ENCODE measurements around the gene PFKP. TPM values are rescaled to one million over a fixed set of nuclear protein-coding genes. Genes with fewer than 3 reads are reported as not detected.

The PFKP gene
- total RNA-seq, 1 donor from 2014 or later: 52.3 TPM

- Mint-ChIP-seq H3K4me3 (ENCODE audit: unreplicated experiment) (no peak overlapping the region), H3K36me3 (ENCODE audit: low read depth, unreplicated experiment) (peaks cover 23% of the 10 kb centered on the region), H3K27me3 (ENCODE audit: unreplicated experiment) (peaks cover 11% of the 10 kb centered on the region), H3K4me1 (ENCODE audit: unreplicated experiment) (peaks cover 9% of the 10 kb centered on the region), H3K27ac (ENCODE audit: unreplicated experiment) (no peak overlapping the region), H3K9me3 (ENCODE audit: unreplicated experiment) (no peaks in the 10 kb centered on the region)
- TF ChIP-seq CTCF (IDR thresholded peaks at IDR 0.05; ENCODE audit: unreplicated experiment): no peak
- no peak for DNase-seq (ENCODE audit: low spot score)
Measured at GRCh38 chr10:3126741-3127346, 59.5 kb downstream of the PFKP start.

- Mint-ChIP-seq H3K4me3 (ENCODE audit: unreplicated experiment) (no peak overlapping the region), H3K27me3 (ENCODE audit: unreplicated experiment) (peaks cover 8% of the 10 kb centered on the region), H3K36me3 (ENCODE audit: low read depth, unreplicated experiment) (peaks cover 22% of the 10 kb centered on the region), H3K4me1 (ENCODE audit: unreplicated experiment) (peaks cover 9% of the 10 kb centered on the region), H3K27ac (ENCODE audit: unreplicated experiment) (peak overlapping the region; percentile 30), H3K9me3 (ENCODE audit: unreplicated experiment) (no peaks in the 10 kb centered on the region)
- DNase-seq (ENCODE audit: low spot score): no peak
- no peak for TF ChIP-seq CTCF (IDR thresholded peaks at IDR 0.05; ENCODE audit: unreplicated experiment)
Measured at GRCh38 chr10:3127921-3128320, 60.6 kb downstream of the PFKP start.

GRCh38 chr10:3128379-3129130 lies 61.2 kb downstream of the PFKP start:
- Mint-ChIP-seq H3K9me3 (ENCODE audit: unreplicated experiment) (no peaks in the 10 kb centered on the region), H3K36me3 (ENCODE audit: low read depth, unreplicated experiment) (peaks cover 21% of the 10 kb centered on the region), H3K4me3 (ENCODE audit: unreplicated experiment) (no peak overlapping the region), H3K4me1 (ENCODE audit: unreplicated experiment) (peaks cover 9% of the 10 kb centered on the region), H3K27ac (ENCODE audit: unreplicated experiment) (no peak overlapping the region), H3K27me3 (ENCODE audit: unreplicated experiment) (peaks cover 8% of the 10 kb centered on the region)
- no peak for TF ChIP-seq CTCF (IDR thresholded peaks at IDR 0.05; ENCODE audit: unreplicated experiment)
- DNase-seq (ENCODE audit: low spot score): no peak

GRCh38 chr10:3129581-3130340 lies 62.4 kb downstream of the PFKP start:
- peaks cover 25% of the 10 kb centered on the region for H3K36me3 Mint-ChIP-seq (ENCODE audit: low read depth, unreplicated experiment)
- no peak for TF ChIP-seq CTCF (IDR thresholded peaks at IDR 0.05; ENCODE audit: unreplicated experiment)
- H3K4me3 Mint-ChIP-seq (ENCODE audit: unreplicated experiment): no peak overlapping the region
- H3K27ac Mint-ChIP-seq (ENCODE audit: unreplicated experiment): no peak overlapping the region
- peaks cover 9% of the 10 kb centered on the region for H3K4me1 Mint-ChIP-seq (ENCODE audit: unreplicated experiment)
- no peak for DNase-seq (ENCODE audit: low spot score)
- H3K9me3 Mint-ChIP-seq (ENCODE audit: unreplicated experiment): no peaks in the 10 kb centered on the region
- H3K27me3 Mint-ChIP-seq (ENCODE audit: unreplicated experiment): peaks cover 8% of the 10 kb centered on the region

All from endothelial cell (in vitro differentiated cells).